Cardiac muscle cell (in vitro differentiated cells and primary cell): Measurements from ENCODE around the gene SLC25A25. TPM values are rescaled to one million over a fixed set of nuclear protein-coding genes. Genes with fewer than 3 reads are reported as not detected.

ENCODE experiments used
- DNase-seq, 2 donors: peaks; one replicate each; pipeline versions ENCODE4 v3.0.0 to v3.0.0-alpha.2; 2010 to 2017; ENCODE audit warnings: low read depth in 1 of 2, low spot score in 1 of 2
- H3K27ac ChIP-seq: fragments of 200-600 bp; sonication (generic); 2 replicates; pipeline ENCODE4 v1.5.1; 2016
- H3K27me3 ChIP-seq: fragments of 200-600 bp; sonication (generic); 2 replicates; pipeline ENCODE4 v1.6.0; 2016; ENCODE audit warnings: control low read depth
- H3K36me3 ChIP-seq: fragments of 200-600 bp; sonication (generic); 2 replicates; pipeline ENCODE4 v1.5.1; 2016; ENCODE audit warnings: control low read depth
- H3K4me1 ChIP-seq: fragments of 200-600 bp; sonication (generic); 2 replicates; pipeline ENCODE4 v1.8.1; 2017; ENCODE audit warnings: low read depth, mild to moderate bottlenecking, mixed run types
- H3K4me3 ChIP-seq: fragments of 200-600 bp; sonication (generic); 2 replicates; pipeline ENCODE4 v1.5.1; 2016; ENCODE audit warnings: mild to moderate bottlenecking
- H3K9me3 ChIP-seq: fragments of 200-600 bp; sonication (generic); 2 replicates; pipeline ENCODE4 v1.5.1; 2017; ENCODE audit warnings: low read depth, mild to moderate bottlenecking, control low read depth
- CTCF ChIP-seq: IDR thresholded peaks from 2 replicates; pipeline ENCODE4 v1.5.1; 2012; ENCODE audit warnings: low read depth, mild to moderate bottlenecking, low read length
- polyA plus RNA-seq: library from polyadenylated mRNA; unstranded; fragments of >200 nt; fragmentation: Nextera tagmentation; extraction: Ambion mirVana; gene quantifications from 2 replicates; pipeline ENCODE4 v1.2.1, GENCODE V29; 2016
- total RNA-seq: library from RNA; depleted of rRNA; stranded (reverse); fragments of >200 nt; gene quantifications from 2 replicates; pipeline ENCODE4 v1.2.3, GENCODE V29; 2016

SLC25A25 gene
- total and polyA plus RNA-seq, 2 experiments from 2014 or later, result 9.1 to 15.8 TPM

DNA sequence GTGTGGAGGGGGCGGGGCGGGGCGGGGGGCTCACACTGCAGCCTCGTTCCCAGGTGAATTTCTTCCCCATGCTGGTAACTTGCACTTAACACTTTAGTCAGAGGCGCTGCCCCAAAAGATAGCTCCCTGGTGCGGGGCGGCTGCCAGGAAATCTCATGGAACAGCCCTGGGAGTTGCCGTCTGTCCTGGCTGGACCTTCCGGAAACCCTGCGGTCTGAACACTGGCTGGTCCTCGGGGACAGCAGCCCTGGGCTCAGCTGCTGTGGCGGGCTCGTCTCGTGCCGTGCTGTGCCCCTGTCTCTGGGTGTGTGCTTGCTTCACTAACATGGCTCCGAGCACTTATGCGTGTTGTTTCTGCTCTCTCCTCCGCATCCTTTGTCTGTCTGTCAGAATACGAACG, 33.7 kb downstream of the SLC25A25 start:
- Histone ChIP-seq H3K27ac (no peak overlapping the region), H3K9me3 (no peaks in the 10 kb centered on the region), H3K27me3 (no peaks in the 10 kb centered on the region), H3K36me3 (peaks cover 33% of the 10 kb centered on the region), H3K4me1 (peaks cover 21% of the 10 kb centered on the region), H3K4me3 (no peak overlapping the region)
- no peak for TF ChIP-seq CTCF
- DNase-seq, result no peak

- DNase-seq, result no peak
- TF ChIP-seq CTCF, result no peak
- Histone ChIP-seq H3K27ac (no peak overlapping the region), H3K9me3 (no peaks in the 10 kb centered on the region), H3K4me3 (no peak overlapping the region), H3K27me3 (no peaks in the 10 kb centered on the region), H3K4me1 (peaks cover 16% of the 10 kb centered on the region), H3K36me3 (peaks cover 35% of the 10 kb centered on the region)
Measured at GRCh38 chr9:128102196-128102595, 34.2 kb downstream of the SLC25A25 start.

- H3K27ac ChIP-seq, result no peak overlapping the region
- no peak for DNase-seq
- no peak overlapping the region for H3K4me3 ChIP-seq
- no peaks in the 10 kb centered on the region for H3K9me3 ChIP-seq
- no peak for TF ChIP-seq CTCF
- H3K4me1 ChIP-seq, result peaks cover 8% of the 10 kb centered on the region
- peaks cover 43% of the 10 kb centered on the region for H3K36me3 ChIP-seq
- H3K27me3 ChIP-seq, result no peaks in the 10 kb centered on the region
Measured at GRCh38 chr9:128102861-128103588, 35.0 kb downstream of the SLC25A25 start.

GRCh38 chr9:128103589-128103962, 35.5 kb downstream of the SLC25A25 start:
- H3K27ac ChIP-seq, result no peak overlapping the region
- no peak overlapping the region for H3K4me3 ChIP-seq
- no peaks in the 10 kb centered on the region for H3K9me3 ChIP-seq
- peaks cover 8% of the 10 kb centered on the region for H3K4me1 ChIP-seq
- H3K27me3 ChIP-seq, result no peaks in the 10 kb centered on the region
- peak; percentile 14 for TF ChIP-seq CTCF
- H3K36me3 ChIP-seq, result peaks cover 43% of the 10 kb centered on the region
- no peak for DNase-seq

DNA sequence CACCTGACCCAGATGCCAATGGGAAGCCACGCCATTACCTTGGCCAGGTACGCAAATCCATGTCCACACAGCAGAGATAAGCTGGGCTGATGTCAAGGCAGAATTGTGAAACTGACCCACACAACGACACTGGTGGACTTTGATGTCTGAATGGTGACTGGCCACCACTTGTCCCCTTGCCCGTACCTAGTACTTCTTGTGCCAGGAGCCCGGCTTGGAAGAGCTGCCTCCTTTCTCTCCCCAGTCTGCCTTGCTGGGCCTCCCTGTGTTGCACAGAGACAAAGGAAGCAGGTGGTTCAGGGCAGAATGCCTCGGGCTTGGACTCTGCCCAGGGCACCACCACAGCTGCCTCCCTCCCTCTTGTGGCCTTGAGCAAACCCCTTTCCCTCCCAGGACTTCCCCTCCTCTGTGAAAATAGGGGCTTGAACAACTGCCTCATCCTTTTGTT, 36.2 kb downstream of the SLC25A25 start:
- no peak overlapping the region for H3K4me3 ChIP-seq
- no peaks in the 10 kb centered on the region for H3K27me3 ChIP-seq
- H3K9me3 ChIP-seq, result no peaks in the 10 kb centered on the region
- H3K27ac ChIP-seq, result no peak overlapping the region
- H3K36me3 ChIP-seq, result peaks cover 43% of the 10 kb centered on the region
- TF ChIP-seq CTCF, result no peak
- peaks cover 11% of the 10 kb centered on the region for H3K4me1 ChIP-seq
- DNase-seq, result no peak
